Ecto neural progenitor cell (in vitro differentiated cells): ENCODE results near the gene ITPRIPL1.

ENCODE experiments used
- DNase-seq: peaks from one replicate; pipeline ENCODE4 v3.0.0-alpha.2; 2018; ENCODE audit warnings: low spot score

The ITPRIPL1 gene

GRCh38 chr2:96323849-96324248 lies 1.3 kb upstream of the ITPRIPL1 start:
- no peak for DNase-seq

- no peak for DNase-seq
Measured at GRCh38 chr2:96324721-96325040, 436 bp upstream of the ITPRIPL1 start.

GRCh38 chr2:96325884-96326255 lies 753 bp downstream of the ITPRIPL1 start:
- DNase-seq: no peak

GRCh38 chr2:96326564-96326963 lies 1.4 kb downstream of the ITPRIPL1 start:
- DNase-seq: no peak

- no peak for DNase-seq
Measured at GRCh38 chr2:96326990-96327820, 2.1 kb downstream of the ITPRIPL1 start.

GRCh38 chr2:96329456-96329855 lies 4.3 kb downstream of the ITPRIPL1 start:
- no peak for DNase-seq

- no peak for DNase-seq
Measured at GRCh38 chr2:96329874-96330273, 4.8 kb downstream of the ITPRIPL1 start.

- DNase-seq: no peak
Measured at GRCh38 chr2:96330407-96330806, 5.3 kb downstream of the ITPRIPL1 start.

- no peak for DNase-seq
Measured at GRCh38 chr2:96333708-96334107, 8.6 kb downstream of the ITPRIPL1 start.

- no peak for DNase-seq
Measured at GRCh38 chr2:96336104-96336775, 11.1 kb downstream of the ITPRIPL1 start.

- DNase-seq: no peak
Measured at GRCh38 chr2:96336873-96337272, 11.8 kb downstream of the ITPRIPL1 start.

GRCh38 chr2:96340493-96341414 lies 15.6 kb downstream of the ITPRIPL1 start:
- DNase-seq: no peak

GRCh38 chr2:96341641-96342040 lies 16.5 kb downstream of the ITPRIPL1 start:
- DNase-seq: no peak

- DNase-seq: no peak
Measured at GRCh38 chr2:96342085-96342484, 17.0 kb downstream of the ITPRIPL1 start.

- no peak for DNase-seq
Measured at GRCh38 chr2:96344011-96344410, 18.9 kb downstream of the ITPRIPL1 start.

- DNase-seq: no peak
Measured at GRCh38 chr2:96345438-96345837, 20.3 kb downstream of the ITPRIPL1 start.

GRCh38 chr2:96345868-96346462 lies 20.8 kb downstream of the ITPRIPL1 start:
- no peak for DNase-seq

GRCh38 chr2:96347395-96347794 lies 22.3 kb downstream of the ITPRIPL1 start:
- DNase-seq: no peak

- no peak for DNase-seq
Measured at GRCh38 chr2:96353032-96353561, 28.0 kb downstream of the ITPRIPL1 start.

GRCh38 chr2:96353606-96354101 lies 28.5 kb downstream of the ITPRIPL1 start:
- DNase-seq: no peak

- no peak for DNase-seq
Measured at GRCh38 chr2:96354492-96354891, 29.4 kb downstream of the ITPRIPL1 start.

GRCh38 chr2:96356889-96357288 lies 31.8 kb downstream of the ITPRIPL1 start:
- no peak for DNase-seq
